ENCODE measurements around the gene TMEM95. TPM values are rescaled to one million over a fixed set of nuclear protein-coding genes. Genes with fewer than 3 reads are reported as not detected.
A peak's percentile ranks its signal among the peaks of the same experiment; 100 is the strongest.

Gene TMEM95
- total RNA-seq, 1 experiment from 2014 or later, result not detected

- BruUV-seq (replicated peaks), result no TSS peak
- H3K9me3 ChIP-seq (ENCODE audit: control insufficient read depth in 1 of 2, insufficient read depth in 1 of 2, low read depth in 1 of 2, low read length in 2 of 2), result no peaks in the 10 kb centered on the region
- peak overlapping the region; percentile 77 for H3K4me2 ChIP-seq (ENCODE audit: low read length)
- H4K20me1 ChIP-seq (ENCODE audit: insufficient read depth), result no peaks in the 10 kb centered on the region
- peaks cover 3 to 29% of the 10 kb centered on the region in 2 experiments; a peak in 3 of 4 replicates for H3K4me1 ChIP-seq (ENCODE audit: control insufficient read depth in 1 of 2, insufficient read depth in 2 of 2, low read length in 2 of 2)
- no peak overlapping the region for H2AFZ ChIP-seq (ENCODE audit: low read depth, low read length, poor library complexity, severe bottlenecking)
- H3K79me2 ChIP-seq (ENCODE audit: insufficient read depth, low read length), result peaks cover 20% of the 10 kb centered on the region; the same call in 1 of the 2 replicates
- intact Hi-C loops (cut with micrococcal nuclease), result no loop called here
- peak overlapping the region; percentile 81; the same call in 1 of the 2 replicates for H3K27ac ChIP-seq (ENCODE audit: low read depth, low read length)
- H3K4me3 ChIP-seq (replicated peaks in 1 of 2; ENCODE audit: low read depth in 1 of 2, low read length in 2 of 2), result peak overlapping the region; percentile 98 to 99
- ChIA-PET CTCF (interaction anchor here (2.2 kb wide), 1 partner anchor 13 kb away, joined by 5 read pairs; the partner anchor contains the start of gene GPS2), POLR2A (no interaction called here), RAD21 (ENCODE audit: low non-redundant PET in 1 of 2, low total read pairs in 2 of 2, uncharacterized antibody in 2 of 2, unreplicated experiment in 2 of 2) (no interaction called here)
- no peaks in the 10 kb centered on the region for H3K27me3 ChIP-seq (ENCODE audit: insufficient read depth, low read length)
- H3K9me2 ChIP-seq (ENCODE audit: insufficient read depth), result no peaks in the 10 kb centered on the region
- TF ChIP-seq ATF3 (IDR thresholded peaks at IDR 0.05) (no peak), RAD21 (IDR thresholded peaks at IDR 0.05; ENCODE audit: low read depth) (no peak)
- ATAC-seq (no peak), DNase-seq (ENCODE audit: low read depth, low spot score) (no peak)
- peak overlapping the region; percentile 93 for H3K9ac ChIP-seq (ENCODE audit: low read length)
- peaks cover 9 to 22% of the 10 kb centered on the region in 2 experiments; a peak in 3 of 4 replicates for H3K36me3 ChIP-seq (ENCODE audit: control insufficient read depth in 1 of 2, insufficient read depth in 2 of 2, low read length in 2 of 2)
Measured at GRCh38 chr17:7328009-7328408, 26.9 kb upstream of the TMEM95 start.

GRCh38 chr17:7328840-7329373 is 26.0 kb upstream of the TMEM95 start, which contains the start of gene NEURL4:
TSS of gene NEURL4 (minus strand) at chr17:7329335. CDS start at chr17:7329312, 23 bp downstream.
- no TSS peak for BruUV-seq (replicated peaks)
- TF ChIP-seq YY1 (IDR thresholded peaks at IDR 0.05; ENCODE audit: extremely low read depth, insufficient replicate concordance, low read depth, low read length) (peak; percentile 80), JUND (IDR thresholded peaks at IDR 0.05) (no peak), ATF3 (IDR thresholded peaks at IDR 0.05) (no peak), ZFX (IDR thresholded peaks at IDR 0.05) (peak; percentile 64; the same call in 1 of the 2 replicates), ELF1 (IDR thresholded peaks at IDR 0.05; ENCODE audit: borderline replicate concordance, low read depth) (no peak), SIN3A (IDR thresholded peaks at IDR 0.05; ENCODE audit: low read depth) (no peak)
- CTCF ChIA-PET, result interaction anchor here (0.6 to 2.2 kb wide), 13 partner anchors 13 to 713 kb away, joined by 3 to 12 read pairs (median 6); partner anchors contain the start of genes ACADVL, DLG4, GPS2 and SENP3
- no peaks in the 10 kb centered on the region for H3K9me2 ChIP-seq (ENCODE audit: insufficient read depth)
- H3K4me3 ChIP-seq (replicated peaks in 1 of 2; ENCODE audit: low read depth in 1 of 2, low read length in 2 of 2), result peak within 1 kb of the TSS; percentile 98 to 99
- H3K36me3 ChIP-seq (ENCODE audit: control insufficient read depth in 1 of 2, insufficient read depth in 2 of 2, low read length in 2 of 2), result peaks cover under 1 to 13% of the 10 kb centered on the region in 2 experiments; a peak in 3 of 4 replicates
- H3K9me3 ChIP-seq (ENCODE audit: control insufficient read depth in 1 of 2, insufficient read depth in 1 of 2, low read depth in 1 of 2, low read length in 2 of 2), result no peaks in the 10 kb centered on the region
- H3K27me3 ChIP-seq (ENCODE audit: insufficient read depth, low read length), result no peaks in the 10 kb centered on the region
- no peak within 1 kb of the TSS for H2AFZ ChIP-seq (ENCODE audit: low read depth, low read length, poor library complexity, severe bottlenecking)
- RAD21 ChIA-PET (ENCODE audit: low non-redundant PET in 1 of 2, low total read pairs in 2 of 2, uncharacterized antibody in 2 of 2, unreplicated experiment in 2 of 2), result interaction anchor here (0.6 to 0.8 kb wide), 2 partner anchors 23 to 75 kb away, joined by 3 read pairs; partner anchors contain the start of gene TMEM256 (in 1 of the 2)
- no peaks in the 10 kb centered on the region for H4K20me1 ChIP-seq (ENCODE audit: insufficient read depth)
- H3K4me2 ChIP-seq (ENCODE audit: low read length), result peak within 1 kb of the TSS; percentile 77
- intact Hi-C loops (cut with micrococcal nuclease), result no loop called here
- H3K79me2 ChIP-seq (ENCODE audit: insufficient read depth, low read length), result peaks cover 20% of the 10 kb centered on the region; the same call in 1 of the 2 replicates
- POLR2A ChIA-PET, result interaction anchor here (0.9 to 2.0 kb wide), 9 partner anchors 14 to 255 kb away, joined by 3 to 11 read pairs (median 8); partner anchors contain the start of genes GABARAP, MPDU1, SLC2A4 and TMEM256
- peak within 1 kb of the TSS; percentile 81 for H3K27ac ChIP-seq (ENCODE audit: low read depth, low read length)
- DNase-seq (ENCODE audit: low read depth, low spot score) (no peak), ATAC-seq (peak; percentile 29)
- peak within 1 kb of the TSS; percentile 93 for H3K9ac ChIP-seq (ENCODE audit: low read length)
- peaks cover 3 to 29% of the 10 kb centered on the region in 2 experiments; a peak in 3 of 4 replicates for H3K4me1 ChIP-seq (ENCODE audit: control insufficient read depth in 1 of 2, insufficient read depth in 2 of 2, low read length in 2 of 2)
